ENCODE data around the gene CROCC2.

CROCC2 gene

DNA sequence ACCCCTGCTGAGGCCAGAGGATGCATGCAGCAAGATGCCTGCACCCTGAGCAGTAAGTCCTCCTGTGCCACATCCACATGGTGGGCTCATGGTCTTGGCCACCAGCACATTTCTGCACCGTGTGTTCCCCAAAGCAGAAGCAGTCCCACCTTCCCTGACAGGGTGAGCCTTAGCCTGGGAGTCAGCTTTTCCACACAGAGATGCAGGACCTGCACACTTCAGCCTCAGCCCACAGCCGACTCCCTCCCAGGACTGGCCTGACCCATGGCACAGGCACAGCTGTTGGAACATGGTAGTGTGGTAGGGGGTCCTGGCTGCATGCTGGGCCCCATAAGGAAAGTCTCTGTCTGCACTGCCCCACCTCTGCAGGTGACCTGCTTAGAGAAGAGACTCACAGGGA, 97.2 kb downstream of the CROCC2 start:
- Histone ChIP-seq H3K9me3 (peaks cover 35% of the 10 kb centered on the region), H3K4me1 (peaks cover 33% of the 10 kb centered on the region), H3K4me3 (no peak overlapping the region), H3K36me3 (0 out of 2 replicates have a peak, but pooled peaks cover 6% of the 10 kb centered on the region), H3K9ac (no peak overlapping the region), H3K27ac (no peak overlapping the region), H4K20me1 (peaks cover 16% of the 10 kb centered on the region), H3K27me3 (peaks cover 26% of the 10 kb centered on the region), H3K4me2 (no peak overlapping the region)
- TF ChIP-seq Cebpa-rat (IDR thresholded peaks at IDR 0.05) = no peak

DNA sequence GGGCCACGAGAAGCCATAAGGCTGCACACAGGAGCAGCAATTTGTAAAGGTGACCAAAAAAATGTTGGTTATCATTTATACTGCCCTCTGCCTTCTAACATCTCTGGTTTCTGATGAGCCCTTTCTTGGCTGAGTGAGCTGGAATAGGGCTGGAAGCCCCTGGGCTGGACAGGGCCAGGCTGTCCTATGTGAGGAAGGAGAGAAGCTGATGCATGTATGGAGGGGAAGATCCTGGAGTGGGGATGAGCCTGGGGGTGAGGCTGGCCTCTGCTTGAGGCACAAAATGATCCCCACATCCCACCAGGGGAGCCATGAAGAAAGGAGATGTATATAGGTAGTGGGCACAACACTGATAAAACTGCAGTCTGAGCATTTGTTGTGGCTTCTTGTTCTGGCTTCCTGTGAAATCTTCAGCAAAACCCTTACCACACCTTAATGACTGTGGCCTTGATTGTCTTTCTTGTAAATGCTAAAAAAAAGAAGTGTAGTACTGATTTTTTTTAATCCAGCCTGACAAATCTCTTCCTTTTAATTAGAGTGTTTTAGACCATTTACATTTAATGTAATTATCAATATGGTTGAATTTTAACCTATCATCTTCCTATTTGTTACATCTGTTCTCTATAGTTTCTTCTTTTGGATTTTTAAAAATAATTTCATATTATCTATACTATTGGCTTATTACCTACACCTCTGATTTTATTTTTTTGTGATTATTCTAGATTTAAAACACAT, 97.9 kb downstream of the CROCC2 start:
- H3K4me2 ChIP-seq = no peak overlapping the region
- 0 out of 2 replicates have a peak, but pooled peaks cover 6% of the 10 kb centered on the region for H3K36me3 ChIP-seq
- H3K4me1 ChIP-seq = peaks cover 34% of the 10 kb centered on the region
- peaks cover 20% of the 10 kb centered on the region for H3K27me3 ChIP-seq
- peaks cover 14% of the 10 kb centered on the region for H4K20me1 ChIP-seq
- H3K27ac ChIP-seq = no peak overlapping the region
- H3K9me3 ChIP-seq = peaks cover 35% of the 10 kb centered on the region
- no peak for TF ChIP-seq Cebpa-rat (IDR thresholded peaks at IDR 0.05)
- no peak overlapping the region for H3K9ac ChIP-seq
- H3K4me3 ChIP-seq = peak overlapping the region; percentile 23; the same call in 1 of the 2 replicates

DNA sequence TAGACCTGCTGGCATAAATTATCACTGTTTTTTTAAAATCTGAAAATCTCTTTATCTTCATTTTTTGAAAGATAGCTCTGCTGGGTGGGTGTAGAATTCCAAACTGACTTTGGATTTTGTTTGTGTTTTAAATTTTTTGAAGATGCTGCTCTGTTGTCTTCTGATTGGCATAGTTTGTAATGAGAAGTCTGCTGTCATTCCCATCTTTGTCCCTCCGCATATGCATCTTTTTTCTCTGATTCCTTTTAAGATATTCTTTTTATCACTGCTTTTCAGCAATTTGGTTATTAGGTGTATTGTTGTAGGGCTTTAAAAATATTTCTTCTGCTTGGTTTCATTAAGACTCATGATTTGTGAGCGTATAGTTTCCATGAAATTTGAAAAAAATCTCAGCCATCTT, 99.4 kb downstream of the CROCC2 start:
- Histone ChIP-seq H3K27ac (no peak overlapping the region), H3K9ac (no peak overlapping the region), H3K36me3 (0 out of 2 replicates have a peak, but pooled peaks cover 6% of the 10 kb centered on the region), H4K20me1 (no peaks in the 10 kb centered on the region), H3K4me3 (no peak overlapping the region), H3K27me3 (peaks cover 4% of the 10 kb centered on the region), H3K4me1 (peaks cover 42% of the 10 kb centered on the region), H3K9me3 (peaks cover 35% of the 10 kb centered on the region), H3K4me2 (no peak overlapping the region)
- TF ChIP-seq Cebpa-rat (IDR thresholded peaks at IDR 0.05) = no peak

DNA sequence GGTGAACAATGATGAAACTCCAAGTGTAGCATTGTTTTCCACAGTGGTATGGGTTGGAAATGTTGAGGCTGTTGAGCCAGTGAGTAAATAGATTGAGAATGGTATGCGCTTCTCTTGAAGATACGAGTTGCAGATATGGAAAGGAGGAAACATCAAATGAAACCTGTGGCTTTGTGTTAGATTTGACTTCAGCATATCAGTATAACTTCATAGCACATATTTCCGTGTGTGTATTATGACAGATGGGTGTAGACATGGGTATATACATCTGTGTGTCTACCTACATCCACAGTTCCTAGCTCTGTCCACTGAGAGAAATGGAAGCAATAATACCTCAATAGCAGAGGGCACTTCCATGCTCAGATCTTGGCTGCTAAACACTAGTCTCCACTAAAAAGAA, 100.3 kb downstream of the CROCC2 start:
- Histone ChIP-seq H3K4me2 (no peak overlapping the region), H3K9me3 (peaks cover 35% of the 10 kb centered on the region), H3K27me3 (no peaks in the 10 kb centered on the region), H3K27ac (no peak overlapping the region), H4K20me1 (no peaks in the 10 kb centered on the region), H3K4me3 (no peak overlapping the region), H3K36me3 (0 out of 2 replicates have a peak, but pooled peaks cover 6% of the 10 kb centered on the region), H3K4me1 (peaks cover 51% of the 10 kb centered on the region), H3K9ac (no peak overlapping the region)
- no peak for TF ChIP-seq Cebpa-rat (IDR thresholded peaks at IDR 0.05)

DNA sequence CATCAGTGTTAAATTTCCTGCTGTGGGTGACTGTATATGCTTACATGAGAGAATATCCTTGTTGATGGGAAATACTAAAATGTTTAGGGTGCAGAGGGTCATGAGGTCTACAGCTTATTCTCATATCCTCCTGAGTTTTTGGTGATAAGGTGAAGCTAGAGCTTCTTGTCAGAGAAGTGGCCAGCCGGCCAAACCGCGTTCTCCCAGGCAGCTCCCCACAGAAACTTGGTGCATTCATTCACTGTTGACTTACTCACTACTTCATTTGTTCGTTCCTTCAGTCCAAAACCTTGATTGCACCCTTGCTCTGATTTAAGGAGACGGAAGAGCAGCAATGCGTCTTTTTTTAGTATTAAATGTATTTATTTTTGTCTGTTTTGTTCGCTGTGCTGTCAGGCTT, 101.0 kb downstream of the CROCC2 start:
- Histone ChIP-seq H3K4me2 (peak overlapping the region; percentile 93), H3K27me3 (no peaks in the 10 kb centered on the region), H3K27ac (no peak overlapping the region), H3K36me3 (0 out of 2 replicates have a peak, but pooled peaks cover 6% of the 10 kb centered on the region), H4K20me1 (no peaks in the 10 kb centered on the region), H3K4me1 (peaks cover 58% of the 10 kb centered on the region), H3K4me3 (no peak overlapping the region), H3K9me3 (peaks cover 35% of the 10 kb centered on the region), H3K9ac (no peak overlapping the region)
- no peak for TF ChIP-seq Cebpa-rat (IDR thresholded peaks at IDR 0.05)

DNA sequence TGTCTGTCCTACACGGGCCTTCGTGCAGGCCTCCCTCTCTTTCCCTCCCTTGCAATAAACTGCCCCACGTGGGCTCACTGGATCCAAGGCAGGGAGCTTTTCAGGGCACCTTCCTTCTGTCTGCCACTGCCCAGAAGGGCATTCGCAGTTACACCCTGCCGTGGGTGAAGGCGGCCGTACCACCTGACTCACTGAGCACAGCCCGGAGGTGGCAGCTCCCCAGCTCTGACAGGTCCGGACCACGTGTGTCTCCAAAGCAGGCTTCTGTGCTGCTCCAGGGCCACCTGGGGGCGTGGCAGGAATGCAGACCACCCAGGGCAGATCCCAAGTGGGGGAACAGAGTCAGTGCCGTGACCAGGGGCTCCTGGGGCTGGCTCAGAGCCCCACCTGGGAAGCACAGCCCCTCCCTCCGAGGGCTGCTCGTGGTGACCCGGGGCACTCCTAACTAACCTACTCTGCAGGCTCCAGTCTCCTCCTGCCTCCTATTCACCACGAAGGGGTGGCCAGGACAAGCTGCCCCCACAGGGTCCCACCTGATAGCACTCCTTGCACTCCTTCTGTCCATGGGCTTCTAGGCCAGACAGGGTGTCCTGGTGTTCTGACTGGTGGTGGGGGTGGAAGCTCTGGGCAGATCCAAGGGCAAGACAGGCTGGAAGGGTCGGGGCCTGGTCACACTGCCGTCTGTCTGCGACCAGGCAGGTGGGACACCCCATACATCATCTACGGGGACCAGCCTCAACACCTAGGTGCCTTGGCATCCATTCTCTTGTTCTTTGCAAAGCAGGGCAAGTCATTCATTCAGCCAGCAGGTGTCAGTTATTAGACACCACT, 102.0 kb downstream of the CROCC2 start:
- H3K27ac ChIP-seq = peak overlapping the region; percentile 87; the same call in 1 of the 2 replicates
- no peak for TF ChIP-seq Cebpa-rat (IDR thresholded peaks at IDR 0.05)
- peaks cover 62% of the 10 kb centered on the region for H3K4me1 ChIP-seq
- H3K36me3 ChIP-seq = 0 out of 2 replicates have a peak, but pooled peaks cover 6% of the 10 kb centered on the region
- peaks cover 29% of the 10 kb centered on the region for H3K9me3 ChIP-seq
- no peaks in the 10 kb centered on the region for H3K27me3 ChIP-seq
- H4K20me1 ChIP-seq = no peaks in the 10 kb centered on the region
- peak overlapping the region; percentile 93 for H3K4me2 ChIP-seq
- H3K4me3 ChIP-seq = no peak overlapping the region
- H3K9ac ChIP-seq = 0 out of 2 replicates have a peak overlapping the region, but pooled peaks have one; percentile 28

DNA sequence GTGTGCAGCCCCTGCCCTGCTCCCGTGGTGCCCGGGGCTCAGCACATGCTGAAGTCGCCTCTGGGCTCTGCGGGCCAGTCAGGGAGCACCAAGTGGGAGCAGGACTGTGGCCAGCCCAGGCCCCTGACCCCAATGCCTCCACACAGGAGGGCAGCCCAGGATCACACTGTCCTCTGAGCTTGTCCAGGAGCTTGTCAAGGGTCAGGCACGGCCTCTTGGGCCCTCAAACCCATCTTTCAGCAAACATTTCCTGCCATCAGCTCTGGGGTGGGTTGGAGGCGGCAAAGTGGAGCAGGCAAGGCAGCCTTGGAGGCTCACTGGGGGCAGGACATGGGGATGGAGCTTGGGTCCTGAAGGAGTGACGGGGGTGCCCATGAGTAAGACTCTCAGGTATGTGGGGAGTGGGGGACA, 102.6 kb downstream of the CROCC2 start:
- peak overlapping the region; percentile 87; the same call in 1 of the 2 replicates for H3K27ac ChIP-seq
- H3K36me3 ChIP-seq = 0 out of 2 replicates have a peak, but pooled peaks cover 3% of the 10 kb centered on the region
- no peak for TF ChIP-seq Cebpa-rat (IDR thresholded peaks at IDR 0.05)
- H3K9me3 ChIP-seq = peaks cover 23% of the 10 kb centered on the region
- H3K4me1 ChIP-seq = peaks cover 62% of the 10 kb centered on the region
- peak overlapping the region; percentile 93 for H3K4me2 ChIP-seq
- H3K4me3 ChIP-seq = no peak overlapping the region
- no peaks in the 10 kb centered on the region for H4K20me1 ChIP-seq
- H3K27me3 ChIP-seq = no peaks in the 10 kb centered on the region
- H3K9ac ChIP-seq = peak overlapping the region; percentile 28; the same call in 1 of the 2 replicates

DNA sequence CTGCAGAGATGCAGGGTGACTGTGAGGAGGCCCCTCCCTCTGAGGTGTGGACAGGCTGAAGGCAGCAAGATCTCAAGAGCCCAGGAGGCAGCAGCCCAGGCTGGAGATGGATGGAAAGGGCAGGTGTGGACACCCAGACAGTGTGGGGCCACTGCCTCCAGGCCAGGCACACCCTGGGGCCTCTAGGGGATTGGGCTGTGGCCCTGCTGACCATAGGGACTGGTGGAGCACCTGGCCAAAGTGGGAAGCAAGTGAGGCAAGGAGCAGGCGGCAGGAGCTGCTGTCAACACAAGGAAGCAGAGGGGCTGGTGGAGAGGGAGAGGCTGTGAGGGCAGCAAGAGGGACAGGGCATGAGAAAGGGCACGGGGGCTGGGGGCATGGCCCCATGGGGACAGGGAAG, 103.1 kb downstream of the CROCC2 start:
- Histone ChIP-seq H3K4me2 (peak overlapping the region; percentile 93), H3K27ac (peak overlapping the region; percentile 87)
- TF ChIP-seq Cebpa-rat (IDR thresholded peaks at IDR 0.05) = no peak

DNA sequence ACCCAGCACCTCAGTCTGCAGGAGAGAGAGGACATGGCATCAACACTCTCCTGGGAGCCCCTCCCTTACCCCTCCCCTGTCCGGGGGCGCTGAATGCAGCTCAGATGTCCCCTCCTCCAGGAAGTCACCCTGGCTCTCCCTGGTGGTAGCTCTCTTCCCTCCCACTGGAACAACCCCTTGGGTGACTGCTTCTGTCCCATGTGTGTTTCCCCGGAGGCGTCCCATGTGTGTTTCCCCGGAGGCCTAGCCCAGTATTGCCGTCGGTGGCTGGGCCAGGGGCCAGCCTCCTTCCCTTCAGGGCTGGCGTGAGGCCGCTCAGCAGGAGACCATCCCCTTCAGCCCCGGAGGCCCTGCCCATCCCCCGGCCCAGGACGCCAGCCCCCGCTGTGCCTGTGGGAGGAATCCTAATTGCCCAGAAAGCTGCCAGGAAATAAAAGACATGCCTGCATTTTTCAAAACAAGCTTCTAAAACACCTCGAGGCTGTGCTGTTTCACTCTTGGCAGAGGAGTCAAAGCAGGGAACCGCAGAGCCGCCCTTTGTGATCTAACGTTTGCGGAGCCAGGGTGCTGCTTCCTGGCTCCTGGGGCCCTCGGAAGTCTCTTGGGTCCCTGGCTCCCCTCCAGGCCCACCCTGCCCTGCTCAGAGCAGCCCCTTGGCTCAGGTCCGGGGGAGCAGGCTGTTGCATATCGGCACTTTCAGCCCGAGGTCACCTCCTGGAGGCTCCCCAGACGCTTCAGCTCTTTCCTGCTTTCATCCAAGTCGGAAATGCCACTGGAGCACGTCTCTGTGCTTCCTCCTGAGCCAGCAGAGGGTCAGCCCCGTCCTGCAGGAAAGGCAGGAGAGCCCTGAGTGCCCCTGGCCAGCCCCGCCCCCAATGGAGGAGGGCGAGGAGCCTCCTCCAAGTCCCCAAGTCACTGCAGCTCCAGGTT, 103.7 kb downstream of the CROCC2 start:
- Histone ChIP-seq H3K9me3 (peaks cover 11% of the 10 kb centered on the region), H4K20me1 (no peaks in the 10 kb centered on the region), H3K4me2 (peak overlapping the region; percentile 93), H3K36me3 (no peaks in the 10 kb centered on the region), H3K27me3 (no peaks in the 10 kb centered on the region), H3K4me3 (peak overlapping the region; percentile 47), H3K27ac (peak overlapping the region; percentile 87), H3K9ac (peak overlapping the region; percentile 71), H3K4me1 (peaks cover 62% of the 10 kb centered on the region)
- no peak for TF ChIP-seq Cebpa-rat (IDR thresholded peaks at IDR 0.05)

More for the DNA sequence above, 103.1 kb downstream of the CROCC2 start:
- H3K9ac ChIP-seq = peak overlapping the region; percentile 71
- H3K9me3 ChIP-seq = peaks cover 18% of the 10 kb centered on the region
- peaks cover 62% of the 10 kb centered on the region for H3K4me1 ChIP-seq
- H4K20me1 ChIP-seq = no peaks in the 10 kb centered on the region
- H3K36me3 ChIP-seq = no peaks in the 10 kb centered on the region
- no peaks in the 10 kb centered on the region for H3K27me3 ChIP-seq
- H3K4me3 ChIP-seq = peak overlapping the region; percentile 47

Data from BLaER1 (cell line).